NCI-H526 treated with DMSO at 0.1 percent for 48 hours (cell line): ENCODE data around the gene ZIC5.

Source experiments
- DNase-seq: peaks from one replicate; lab custom pipeline; 2025; lab: John Stamatoyannopoulos, UW

ZIC5 gene

GRCh38 chr13:99975626-99976025 is 4.1 kb upstream of the ZIC5 start:
- DNase-seq, result no peak

GRCh38 chr13:99974939-99975561 is 3.5 kb upstream of the ZIC5 start:
- DNase-seq, result no peak

- DNase-seq, result no peak
Measured at GRCh38 chr13:99974296-99974938, 2.9 kb upstream of the ZIC5 start.

GRCh38 chr13:99973808-99974185 is 2.2 kb upstream of the ZIC5 start:
- DNase-seq, result no peak

- no peak for DNase-seq
Measured at GRCh38 chr13:99973163-99973807, 1.7 kb upstream of the ZIC5 start.

GRCh38 chr13:99972190-99972731 is 694 bp upstream of the ZIC5 start:
- DNase-seq, result no peak

GRCh38 chr13:99970651-99971575 is 654 bp downstream of the ZIC5 start:
- no peak for DNase-seq

GRCh38 chr13:99969919-99970650 is 1.5 kb downstream of the ZIC5 start:
- no peak for DNase-seq

- no peak for DNase-seq
Measured at GRCh38 chr13:99969453-99969918, 2.1 kb downstream of the ZIC5 start.

- no peak for DNase-seq
Measured at GRCh38 chr13:99968521-99969452, 2.8 kb downstream of the ZIC5 start.

- no peak for DNase-seq
Measured at GRCh38 chr13:99967869-99968520, 3.6 kb downstream of the ZIC5 start.

GRCh38 chr13:99967498-99967868 is 4.1 kb downstream of the ZIC5 start:
- DNase-seq, result no peak

GRCh38 chr13:99966064-99966805 is 5.3 kb downstream of the ZIC5 start:
- no peak for DNase-seq

GRCh38 chr13:99965329-99966000 is 6.1 kb downstream of the ZIC5 start:
- no peak for DNase-seq

- DNase-seq, result no peak
Measured at GRCh38 chr13:99963816-99964339, 7.7 kb downstream of the ZIC5 start.

GRCh38 chr13:99962242-99962641 is 9.3 kb downstream of the ZIC5 start:
- DNase-seq, result no peak

- no peak for DNase-seq
Measured at GRCh38 chr13:99961636-99962035, 9.9 kb downstream of the ZIC5 start.

- DNase-seq, result no peak
Measured at GRCh38 chr13:99960663-99961311, 10.8 kb downstream of the ZIC5 start.
